Transverse colon (tissue), 4 donors: ENCODE results near the gene DDX50. TPM values are rescaled to one million over a fixed set of nuclear protein-coding genes. Genes with fewer than 3 reads are reported as not detected.
"Not testable (repeated sequence)": the region's sequence is repeated elsewhere in the genome, so short reads cannot be mapped to it uniquely, and the experiment has no call there.

Experiments
- DNase-seq: peaks from one replicate; pipeline ENCODE4 v3.0.0-alpha.2; 2019
- H3K27ac ChIP-seq, 4 donors: fragments of 200-600 bp; sonication (generic); 2 replicates each; pipeline ENCODE4 v1.5.1; 2016 to 2018; ENCODE audit warnings: inconsistent platforms in 4 of 4
- H3K27me3 ChIP-seq: fragments of 200-600 bp; sonication (generic); 2 replicates; pipeline ENCODE4 v1.5.1; 2017; ENCODE audit warnings: inconsistent platforms
- H3K36me3 ChIP-seq, 4 donors: fragments of 200-600 bp; sonication (generic); 2 replicates each; pipeline ENCODE4 v1.5.1; 2017 to 2019; ENCODE audit warnings: inconsistent platforms in 4 of 4
- H3K4me1 ChIP-seq, 4 donors: fragments of 200-600 bp; sonication (generic); 2 replicates each; pipeline ENCODE4 v1.5.1; 2017 to 2020; ENCODE audit warnings: inconsistent platforms in 4 of 4
- H3K4me3 ChIP-seq, 4 donors: fragments of 200-600 bp; sonication (generic); 1 replicate in 1 of 4; 2 replicates in 3 of 4; pipeline versions ENCODE4 v1.5.1 to v1.6.1; 2017 to 2019; ENCODE audit warnings: inconsistent platforms in 4 of 4
- H3K9me3 ChIP-seq, 2 donors: fragments of 200-600 bp; sonication (generic); 2 replicates each; pipeline ENCODE4 v1.5.1; 2017 to 2019; ENCODE audit warnings: inconsistent platforms in 2 of 2
- EP300 ChIP-seq: sonication (generic); formaldehyde crosslinking; IDR thresholded peaks from one replicate; pipeline ENCODE4 v1.6.1; 2017; ENCODE audit warnings: antibody characterized with exemption, low read depth
- POLR2A ChIP-seq: fragments of 450-650 bp; IDR thresholded peaks from one replicate; pipeline ENCODE4 v1.6.1; 2016; ENCODE audit warnings: antibody characterized with exemption, mild to moderate bottlenecking, moderate library complexity
- POLR2AphosphoS5 ChIP-seq, 3 donors: sonication (generic); formaldehyde crosslinking; IDR thresholded peaks; one replicate each; pipeline ENCODE4 v1.6.1; 2016; ENCODE audit warnings: antibody characterized with exemption in 3 of 3
- WGBS, 2 donors: methylation state at CpG; one replicate each; pipeline ENCODE4 v1.1.5; 2018; ENCODE audit warnings: low coverage in 1 of 2; 5-methylcytosine and 5-hydroxymethylcytosine counted together
- in situ Hi-C, 4 donors: fragments of 200-750 bp; cut with MboI; loops; one replicate each; pipeline versions ENCODE4 v1.15.0 to v1.15.1; 2017; ENCODE audit warnings: low sequenced_read_pairs in 3 of 4, low pct_ligation_motif_present in 1 of 4, low pct_unique_long_range_greater_than_20kb in 1 of 4
- intact Hi-C: fragments of 100-400 bp; cut with DNase I; formaldehyde crosslinking; loops from one replicate; pipeline ENCODE4 v1.15.1; 2023; ENCODE audit warnings: low total_unique reads
- total RNA-seq, 4 donors: library from RNA; depleted of rRNA; stranded (reverse); fragments of >200 nt; gene quantifications; one replicate each; pipeline ENCODE4 v1.1.0, GENCODE V29; 2016
- TF ChIP-seq, protein P1 (sequence below), 5 experiments: fragments of 200-600 bp in 3 of 5; fragments of 450-650 bp in 2 of 5; sonication (generic) in 3 of 5; IDR thresholded peaks; 1 replicate in 2 of 5; 2 replicates in 3 of 5; pipeline ENCODE4 v1.5.1; 2016 to 2017; ENCODE audit warnings: antibody characterized with exemption in 5 of 5, inconsistent platforms in 3 of 5, mild to moderate bottlenecking in 2 of 5, moderate library complexity in 1 of 5

Gene DDX50
- total RNA-seq, 4 donors from 2014 or later = 8.2 to 42.0 (median 23.2) TPM

DNA sequence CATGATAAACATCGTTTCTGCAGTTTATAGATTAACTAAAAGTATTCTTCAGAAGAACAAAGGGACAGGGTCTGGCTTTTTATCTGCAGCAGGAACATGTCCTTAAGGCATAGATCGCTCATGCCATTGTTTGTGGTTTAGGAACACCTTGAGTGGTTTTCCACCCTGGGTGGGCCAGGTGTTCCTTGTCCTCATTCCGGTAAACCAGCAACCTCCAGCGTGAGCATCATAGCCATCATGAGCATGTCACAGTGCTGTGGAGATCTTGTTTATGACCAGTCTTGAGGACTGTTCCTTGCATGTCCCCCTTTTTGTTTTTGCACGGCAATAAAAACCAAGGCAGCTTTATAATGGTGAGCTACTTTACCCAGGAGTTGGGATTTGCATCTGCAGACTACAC is 39.9 kb upstream of the DDX50 start:
- H3K9me3 ChIP-seq = peaks cover 15 to 17% of the 10 kb centered on the region in 2 donors
- 99% methylated on average over 5 of the region's 5 CpGs; no CpG with 5 or more reads in 1 of the 2 donors for WGBS, 2 donors
- no peaks in the 10 kb centered on the region for H3K36me3 ChIP-seq
- no peak for DNase-seq
- H3K4me3 ChIP-seq = no peak overlapping the region
- in situ Hi-C loops = no loop called here
- TF ChIP-seq EP300 (no peak), POLR2A (no peak), POLR2AphosphoS5 (IDR thresholded peaks at IDR 0.05) (no peak)
- TF ChIP-seq, protein P1, sequence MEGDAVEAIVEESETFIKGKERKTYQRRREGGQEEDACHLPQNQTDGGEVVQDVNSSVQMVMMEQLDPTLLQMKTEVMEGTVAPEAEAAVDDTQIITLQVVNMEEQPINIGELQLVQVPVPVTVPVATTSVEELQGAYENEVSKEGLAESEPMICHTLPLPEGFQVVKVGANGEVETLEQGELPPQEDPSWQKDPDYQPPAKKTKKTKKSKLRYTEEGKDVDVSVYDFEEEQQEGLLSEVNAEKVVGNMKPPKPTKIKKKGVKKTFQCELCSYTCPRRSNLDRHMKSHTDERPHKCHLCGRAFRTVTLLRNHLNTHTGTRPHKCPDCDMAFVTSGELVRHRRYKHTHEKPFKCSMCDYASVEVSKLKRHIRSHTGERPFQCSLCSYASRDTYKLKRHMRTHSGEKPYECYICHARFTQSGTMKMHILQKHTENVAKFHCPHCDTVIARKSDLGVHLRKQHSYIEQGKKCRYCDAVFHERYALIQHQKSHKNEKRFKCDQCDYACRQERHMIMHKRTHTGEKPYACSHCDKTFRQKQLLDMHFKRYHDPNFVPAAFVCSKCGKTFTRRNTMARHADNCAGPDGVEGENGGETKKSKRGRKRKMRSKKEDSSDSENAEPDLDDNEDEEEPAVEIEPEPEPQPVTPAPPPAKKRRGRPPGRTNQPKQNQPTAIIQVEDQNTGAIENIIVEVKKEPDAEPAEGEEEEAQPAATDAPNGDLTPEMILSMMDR (IDR thresholded peaks at IDR 0.05) = no peak
- intact Hi-C loops = loop anchor here (2.0 kb wide), 1 partner anchor 58 kb away; no protein-coding TSS in a partner anchor
- H3K27ac ChIP-seq = no peak overlapping the region
- no peaks in the 10 kb centered on the region for H3K27me3 ChIP-seq
- H3K4me1 ChIP-seq = no peaks in the 10 kb centered on the region

DNA sequence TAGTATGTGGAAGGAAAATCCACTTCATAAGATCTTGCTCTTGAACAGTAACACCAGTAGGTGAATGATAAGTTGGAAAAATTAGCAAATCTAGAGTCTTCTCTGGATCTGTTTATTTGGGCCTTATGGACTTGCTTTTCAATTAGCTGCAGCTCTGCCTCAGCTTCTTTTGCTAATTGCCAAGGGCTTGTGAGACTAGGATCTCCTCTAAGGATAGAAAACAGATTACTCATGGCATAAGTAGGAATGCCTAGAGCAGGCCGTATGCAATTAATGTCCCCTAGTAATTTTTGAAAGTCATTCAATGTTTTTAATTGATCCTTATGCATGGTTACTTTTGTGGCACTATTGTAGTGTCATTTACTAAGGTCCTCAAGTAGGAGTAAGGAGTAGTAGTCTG is 36.5 kb upstream of the DDX50 start:
- H3K36me3 ChIP-seq = no peaks in the 10 kb centered on the region
- peaks cover 15 to 17% of the 10 kb centered on the region in 2 donors for H3K9me3 ChIP-seq
- no peak for TF ChIP-seq EP300
- TF ChIP-seq, protein P1 (IDR thresholded peaks at IDR 0.05) = no peak
- H3K4me3 ChIP-seq = no peak overlapping the region
- DNase-seq = no peak
- H3K27ac ChIP-seq = no peak overlapping the region
- 85 to 88% methylated on average over 1 of the region's 1 CpG for WGBS, 2 donors
- in situ Hi-C loops (no loop called here), intact Hi-C loops (no loop called here)
- H3K27me3 ChIP-seq = no peaks in the 10 kb centered on the region
- H3K4me1 ChIP-seq = no peaks in the 10 kb centered on the region

DNA sequence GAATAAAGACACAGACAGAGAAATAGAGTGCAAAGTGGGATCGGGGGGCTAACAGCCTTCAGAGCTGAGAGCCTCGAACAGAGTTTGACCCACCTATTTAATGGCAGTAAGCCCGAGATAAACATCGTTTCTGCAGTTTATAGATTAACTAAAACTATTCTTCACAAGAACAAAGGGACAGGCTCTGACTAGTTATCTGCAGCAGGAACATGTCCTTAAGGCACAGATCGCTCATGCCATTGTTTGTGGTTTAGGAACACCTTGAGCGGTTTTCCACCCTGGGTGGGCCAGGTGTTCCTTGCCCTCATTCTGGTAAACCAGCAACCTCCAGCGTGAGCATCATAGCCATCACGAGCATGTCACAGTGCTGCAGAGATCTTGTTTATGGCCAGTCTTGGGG is 32.9 kb upstream of the DDX50 start:
- in situ Hi-C loops, DNase-seq, H3K4me3 ChIP-seq, H3K9me3 ChIP-seq, H3K27me3 ChIP-seq, H3K36me3 ChIP-seq, H3K27ac ChIP-seq, intact Hi-C loops: not testable (repeated sequence)
- WGBS, 2 donors = 87 to 95% methylated on average over 4 to 8 of the region's 8 CpGs
- peaks cover 0 to 14% (median 5%) of the 10 kb centered on the region in 4 donors for H3K4me1 ChIP-seq

DNA sequence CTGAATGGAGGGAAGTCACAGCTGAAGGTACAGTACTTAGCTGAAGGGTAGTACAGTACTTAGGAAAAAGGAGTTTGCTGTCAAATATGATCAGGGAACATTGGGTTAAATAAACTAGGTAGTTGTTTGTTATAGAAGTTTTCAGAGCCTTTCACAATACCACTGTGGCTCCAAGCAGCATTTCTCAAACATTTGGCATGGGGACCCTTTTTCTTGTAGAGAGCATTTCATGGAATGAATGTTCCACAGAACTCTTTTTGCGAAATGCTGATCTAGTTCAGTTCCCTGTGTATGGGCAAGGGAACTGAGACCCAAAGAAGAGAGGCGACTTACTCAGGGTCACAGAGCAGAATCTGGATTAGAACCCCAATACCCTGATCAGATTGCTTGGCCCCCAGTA is 31.5 kb upstream of the DDX50 start:
- WGBS, 2 donors = 65 to 68% methylated on average over 2 of the region's 2 CpGs
- TF ChIP-seq POLR2A (no peak), POLR2AphosphoS5 (IDR thresholded peaks at IDR 0.05) (no peak), EP300 (no peak)
- TF ChIP-seq, protein P1 (IDR thresholded peaks at IDR 0.05) = no peak
- H3K4me1 ChIP-seq = peaks cover 0 to 14% (median 5%) of the 10 kb centered on the region in 4 donors
- in situ Hi-C loops = no loop called here
- no peaks in the 10 kb centered on the region for H3K9me3 ChIP-seq
- H3K36me3 ChIP-seq = no peaks in the 10 kb centered on the region
- H3K4me3 ChIP-seq = no peak overlapping the region
- H3K27me3 ChIP-seq = no peaks in the 10 kb centered on the region
- intact Hi-C loops = no loop called here
- DNase-seq = no peak
- no peak overlapping the region for H3K27ac ChIP-seq

DNA sequence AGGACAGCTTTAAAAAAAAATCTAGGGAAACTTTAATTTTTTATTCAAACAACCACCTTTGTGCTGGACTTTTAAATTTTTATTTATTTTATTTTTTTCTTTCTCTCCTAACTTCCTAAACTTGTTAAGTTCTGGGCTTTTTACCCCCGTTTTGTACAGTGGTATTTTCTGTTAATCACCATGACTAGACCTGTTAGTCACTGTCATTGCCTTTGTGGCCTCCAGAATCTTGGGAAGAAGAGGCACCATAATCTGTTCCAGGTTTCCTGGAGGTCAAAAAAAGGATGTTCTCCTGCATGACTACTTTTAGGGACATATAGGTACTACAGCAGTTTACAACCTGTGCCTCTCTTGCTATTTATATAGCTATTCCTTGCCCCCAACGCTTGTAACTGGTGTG is 31.1 kb upstream of the DDX50 start:
- intact Hi-C loops (no loop called here), in situ Hi-C loops (no loop called here)
- no peaks in the 10 kb centered on the region for H3K9me3 ChIP-seq
- no peak overlapping the region for H3K4me3 ChIP-seq
- peaks cover 0 to 14% (median 5%) of the 10 kb centered on the region in 4 donors for H3K4me1 ChIP-seq
- H3K36me3 ChIP-seq = no peaks in the 10 kb centered on the region
- no peak for DNase-seq
- WGBS, 2 donors = 82 to 89% methylated on average over 1 to 2 of the region's 2 CpGs
- no peak overlapping the region for H3K27ac ChIP-seq
- no peaks in the 10 kb centered on the region for H3K27me3 ChIP-seq
- TF ChIP-seq EP300 = no peak
